Lung (tissue), 12 donors: Measurements from ENCODE around the gene IGSF23. TPM values are rescaled to one million over a fixed set of nuclear protein-coding genes. Genes with fewer than 3 reads are reported as not detected.
"Not testable (repeated sequence)": the region's sequence is repeated elsewhere in the genome, so short reads cannot be mapped to it uniquely, and the experiment has no call there.

Source experiments
- ATAC-seq: fragments of 200-7000 bp; cut with Tn5 transposase; one replicate; pipeline ENCODE4 v1.9.1; 2020; ENCODE audit warnings: moderate number of reproducible peaks; ENCODE audit not compliant: insufficient read depth, low FRiP score
- DNase-seq, 3 donors: peaks; one replicate each; pipeline ENCODE4 v3.0.0-alpha.2; 2013 to 2017
- H3K27ac ChIP-seq, 2 donors: one replicate each; pipeline ENCODE4 v1.5.1; 2013; ENCODE audit warnings: mild to moderate bottlenecking in 2 of 2, moderate library complexity in 2 of 2, control low read depth in 1 of 2, inconsistent platforms in 1 of 2, low read depth in 1 of 2, low read length in 1 of 2
- H3K27me3 ChIP-seq, 3 donors: one replicate each; pipeline ENCODE4 v1.5.1; 2013; ENCODE audit warnings: low read length in 2 of 3; ENCODE audit not compliant: control insufficient read depth in 3 of 3, insufficient read depth in 3 of 3
- H3K36me3 ChIP-seq, 4 donors: one replicate each; pipeline ENCODE4 v1.5.1; 2013; ENCODE audit warnings: low read length in 4 of 4, mild to moderate bottlenecking in 1 of 4, moderate library complexity in 1 of 4; ENCODE audit not compliant: control insufficient read depth in 4 of 4, insufficient read depth in 4 of 4
- H3K4me1 ChIP-seq, 5 donors: one replicate each; pipeline ENCODE4 v1.5.1; 2013; ENCODE audit warnings: low read length in 5 of 5, mild to moderate bottlenecking in 2 of 5, moderate library complexity in 1 of 5; ENCODE audit not compliant: control insufficient read depth in 5 of 5, insufficient read depth in 5 of 5
- H3K4me3 ChIP-seq: one replicate; pipeline ENCODE4 v1.5.1; 2013; ENCODE audit warnings: mild to moderate bottlenecking, control low read depth, moderate library complexity
- H3K9ac ChIP-seq, 2 donors: one replicate each; pipeline ENCODE4 v1.5.1; 2013; ENCODE audit warnings: low read length in 2 of 2, control low read depth in 1 of 2; ENCODE audit not compliant: insufficient read depth in 1 of 2
- H3K9me3 ChIP-seq, 4 donors: one replicate each; pipeline ENCODE4 v1.5.1; 2013; ENCODE audit warnings: low read length in 3 of 4, mild to moderate bottlenecking in 1 of 4, moderate library complexity in 1 of 4; ENCODE audit not compliant: control insufficient read depth in 4 of 4, insufficient read depth in 3 of 4
- WGBS, 2 donors: extraction: QIAGEN DNeasy Blood & Tissue Kit; methylation state at CpG; one replicate each; pipeline ENCODE4 v1.1.7; 2013; 5-methylcytosine and 5-hydroxymethylcytosine counted together
- polyA plus RNA-seq, 2 donors: library from polyadenylated mRNA; stranded (reverse); fragments of 200-250 nt; gene quantifications; one replicate each; pipeline ENCODE4 v1.2.1, GENCODE V29; 2013
- total RNA-seq, 2 donors: library from RNA; depleted of rRNA in 1 of 2; stranded (reverse); fragments of >200 nt in 1 of 2; gene quantifications; one replicate each; pipeline ENCODE4 v1.2.1, GENCODE V29; 2014 to 2021
- TF ChIP-seq, protein P1 (sequence below): IDR thresholded peaks from 2 replicates; pipeline ENCODE4 v1.5.1; 2012; ENCODE audit warnings: mild to moderate bottlenecking; ENCODE audit errors: control extremely low read depth, extremely low read depth
- donor health status: control.
- donor health status: control.
- donor health status: Bipolar disorder and iron deficiency.
- donor health status: healthy.
- donor health status: DM: yes; HTN: yes; CAD: no.

IGSF23 gene
- total and polyA plus RNA-seq, 4 donors = not detected

DNA sequence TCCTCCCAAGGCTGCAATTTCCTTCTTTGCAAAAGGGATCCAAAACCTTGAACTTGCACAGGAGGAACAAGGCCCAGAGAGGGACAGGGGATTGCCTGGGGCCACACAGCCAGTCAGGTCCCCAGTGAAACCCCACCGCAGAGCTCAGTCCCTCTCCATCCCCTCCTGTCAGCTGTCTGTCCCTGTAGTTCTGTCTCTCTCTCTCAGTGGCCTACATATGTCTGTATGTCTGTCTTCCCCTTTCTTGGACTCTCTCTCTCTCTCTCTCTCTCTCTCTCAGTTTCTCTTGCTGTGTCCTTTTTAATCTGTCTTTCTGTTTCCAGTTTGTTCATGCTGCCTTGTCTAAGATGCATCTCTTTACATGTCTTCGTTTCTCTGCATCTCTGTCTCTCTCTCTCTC is 69.4 kb downstream of the IGSF23 start:
- Histone ChIP-seq H3K36me3 (peaks cover 0 to 3% (median under 1%) of the 10 kb centered on the region in 4 donors), H3K27me3 (no peaks in the 10 kb centered on the region), H3K4me1 (peaks cover 0 to 14% (median 0%) of the 10 kb centered on the region in 5 donors), H3K4me3 (no peak overlapping the region), H3K9ac (no peak overlapping the region), H3K27ac (no peak overlapping the region), H3K9me3 (no peaks in the 10 kb centered on the region)
- 92 to 100% methylated on average over 2 of the region's 2 CpGs for WGBS, 2 donors
- no peak for ATAC-seq
- no peak for DNase-seq
- TF ChIP-seq, protein P1, sequence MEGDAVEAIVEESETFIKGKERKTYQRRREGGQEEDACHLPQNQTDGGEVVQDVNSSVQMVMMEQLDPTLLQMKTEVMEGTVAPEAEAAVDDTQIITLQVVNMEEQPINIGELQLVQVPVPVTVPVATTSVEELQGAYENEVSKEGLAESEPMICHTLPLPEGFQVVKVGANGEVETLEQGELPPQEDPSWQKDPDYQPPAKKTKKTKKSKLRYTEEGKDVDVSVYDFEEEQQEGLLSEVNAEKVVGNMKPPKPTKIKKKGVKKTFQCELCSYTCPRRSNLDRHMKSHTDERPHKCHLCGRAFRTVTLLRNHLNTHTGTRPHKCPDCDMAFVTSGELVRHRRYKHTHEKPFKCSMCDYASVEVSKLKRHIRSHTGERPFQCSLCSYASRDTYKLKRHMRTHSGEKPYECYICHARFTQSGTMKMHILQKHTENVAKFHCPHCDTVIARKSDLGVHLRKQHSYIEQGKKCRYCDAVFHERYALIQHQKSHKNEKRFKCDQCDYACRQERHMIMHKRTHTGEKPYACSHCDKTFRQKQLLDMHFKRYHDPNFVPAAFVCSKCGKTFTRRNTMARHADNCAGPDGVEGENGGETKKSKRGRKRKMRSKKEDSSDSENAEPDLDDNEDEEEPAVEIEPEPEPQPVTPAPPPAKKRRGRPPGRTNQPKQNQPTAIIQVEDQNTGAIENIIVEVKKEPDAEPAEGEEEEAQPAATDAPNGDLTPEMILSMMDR = no peak

DNA sequence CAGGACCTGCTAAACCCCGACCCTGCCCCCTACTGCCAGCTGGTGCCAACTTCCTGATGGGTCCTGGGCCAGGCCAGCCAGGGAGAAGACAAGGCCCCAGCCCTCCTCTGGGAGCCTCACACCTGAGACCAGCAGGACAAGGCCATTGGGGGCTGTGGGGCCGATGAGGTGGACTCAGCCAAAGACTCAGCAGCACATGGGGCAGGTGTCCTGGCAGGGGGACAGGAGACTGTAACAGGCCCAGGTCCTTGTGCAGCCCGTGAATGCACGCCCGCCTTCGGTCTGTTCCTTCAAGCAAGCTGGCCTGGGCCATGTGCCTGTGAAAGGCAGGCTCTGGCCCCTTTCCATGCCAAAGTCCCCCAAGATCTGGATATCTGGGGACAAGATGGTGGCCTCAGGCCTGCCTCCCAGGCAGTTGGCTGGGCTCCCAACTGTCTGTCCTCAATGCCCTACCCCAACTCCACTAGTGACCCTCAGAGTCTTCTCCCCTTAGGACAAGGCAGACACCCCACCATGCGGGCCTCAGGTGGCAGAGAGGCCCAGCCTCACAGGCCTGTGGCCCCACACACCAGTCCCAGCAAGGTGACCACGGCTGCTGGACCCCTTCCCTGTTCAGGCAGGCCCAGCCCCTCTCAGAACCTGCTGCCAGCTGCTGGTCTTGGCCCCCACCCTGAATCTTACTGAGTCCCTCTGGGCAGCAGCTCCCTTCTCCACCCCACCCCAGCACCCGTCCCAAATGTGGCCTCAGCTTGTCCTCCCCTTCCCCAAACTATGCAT is 70.3 kb downstream of the IGSF23 start:
- Histone ChIP-seq H3K9me3 (no peaks in the 10 kb centered on the region), H3K36me3 (peaks cover 0 to 3% (median under 1%) of the 10 kb centered on the region in 4 donors), H3K9ac (no peak overlapping the region), H3K27me3 (no peaks in the 10 kb centered on the region), H3K4me1 (peaks cover 0 to 14% (median 0%) of the 10 kb centered on the region in 5 donors), H3K4me3 (no peak overlapping the region), H3K27ac (peak overlapping the region in 1 of 2 donors; percentile 61)
- WGBS, 2 donors = 75 to 87% methylated on average over 8 to 9 of the region's 9 CpGs
- ATAC-seq = no peak
- DNase-seq = no peak
- TF ChIP-seq, protein P1 = no peak

DNA sequence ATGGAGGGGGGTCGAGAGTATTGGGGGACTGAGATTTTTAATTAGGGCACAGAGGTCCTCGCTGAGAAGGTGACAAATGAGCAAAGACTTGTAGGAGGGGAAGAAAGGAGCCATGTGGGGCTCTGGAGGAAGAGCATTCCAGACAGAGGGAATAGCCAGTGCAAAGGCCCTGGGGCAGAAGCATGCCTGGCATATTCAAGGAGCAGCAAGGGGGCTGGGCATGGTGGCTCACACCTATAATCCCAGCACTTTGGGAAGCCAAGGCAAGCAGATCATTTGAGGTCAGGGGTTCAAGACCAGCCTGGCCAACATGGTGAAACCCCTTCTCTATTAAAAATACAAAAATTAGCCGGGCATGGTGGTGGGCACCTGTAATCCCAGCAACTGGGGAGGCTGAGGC is 71.0 kb downstream of the IGSF23 start:
- H3K27ac ChIP-seq = peak overlapping the region; percentile 38 to 84
- not testable (repeated sequence) for H3K36me3 ChIP-seq, ATAC-seq, DNase-seq, H3K27me3 ChIP-seq, H3K9ac ChIP-seq, H3K9me3 ChIP-seq, H3K4me3 ChIP-seq
- WGBS, 2 donors = 81 to 93% methylated on average over 3 of the region's 3 CpGs
- peaks cover 0 to 18% (median 0%) of the 10 kb centered on the region in 5 donors for H3K4me1 ChIP-seq

DNA sequence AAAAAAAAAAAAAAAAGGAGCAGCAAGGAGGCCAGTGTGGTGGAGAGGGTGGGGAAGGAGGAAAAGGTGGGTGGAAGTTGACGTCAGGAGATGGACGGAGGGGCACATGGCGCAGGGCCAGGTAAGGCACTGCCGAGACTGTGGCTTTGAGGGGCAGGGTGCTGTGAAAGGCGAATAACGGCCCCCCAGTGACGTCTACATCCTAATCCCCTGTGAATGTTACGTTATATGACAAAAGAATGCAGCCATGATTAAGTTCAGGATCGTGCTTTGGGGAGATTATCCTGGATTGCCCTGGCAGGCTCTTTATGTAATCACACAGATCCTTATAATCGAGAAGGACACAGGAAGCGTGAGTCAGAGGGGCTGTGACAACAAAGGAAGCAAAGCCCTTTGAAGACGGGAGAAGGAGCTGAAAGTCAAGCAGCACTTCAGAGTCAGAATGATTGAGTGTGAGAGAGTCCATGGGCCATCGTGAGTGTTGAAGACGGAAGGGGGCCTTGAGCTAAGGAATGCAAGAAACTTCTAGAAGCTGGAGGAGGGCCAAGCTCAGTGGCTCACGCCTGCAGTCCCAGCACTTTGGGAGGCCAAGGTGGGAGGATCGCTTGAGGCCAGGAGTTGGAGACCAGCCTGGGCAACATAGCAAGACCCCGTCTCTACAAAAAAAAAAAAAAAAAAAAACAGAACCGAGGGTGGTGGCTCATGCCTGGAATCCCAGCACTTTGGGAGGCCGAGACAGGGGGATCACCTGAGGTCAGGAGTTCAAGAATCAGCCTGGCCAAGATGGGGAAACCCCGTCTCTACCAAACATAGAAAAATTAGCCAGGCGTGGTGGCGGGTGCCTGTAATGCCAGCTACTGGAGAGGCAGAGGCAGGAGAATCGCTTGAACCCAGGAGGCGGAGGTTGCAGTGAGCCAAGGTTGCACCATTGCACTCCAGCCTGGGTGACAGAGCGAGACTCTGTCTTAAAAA is 71.8 kb downstream of the IGSF23 start:
- Histone ChIP-seq H3K9me3 (no peaks in the 10 kb centered on the region), H3K27me3 (no peaks in the 10 kb centered on the region), H3K27ac (peak overlapping the region; percentile 38 to 84), H3K4me1 (peaks cover 0 to 25% (median 0%) of the 10 kb centered on the region in 5 donors), H3K36me3 (peaks cover 0 to 2% (median 0%) of the 10 kb centered on the region in 4 donors), H3K4me3 (no peak overlapping the region), H3K9ac (no peak overlapping the region)
- 28 to 33% methylated on average over 25 of the region's 25 CpGs for WGBS, 2 donors
- DNase-seq (peak; percentile 71 to 87 (median 80)), ATAC-seq (peak; percentile 58)
- TF ChIP-seq, protein P1 = no peak
